A172 (cell line): ENCODE measurements around the gene AGO4. TPM values are rescaled to one million over a fixed set of nuclear protein-coding genes. Genes with fewer than 3 reads are reported as not detected.

Experiments
- DNase-seq: peaks from one replicate; pipeline ENCODE4 v3.0.0-alpha.2; 2015; ENCODE audit warnings: low spot score
- total RNA-seq: library from RNA; depleted of rRNA; stranded (reverse); fragments of >200 nt; shearing (Covaris generic); gene quantifications from 2 replicates; pipeline ENCODE4 v1.2.3, GENCODE V29; 2014; rRNA removed

The AGO4 gene
- total RNA-seq, 1 experiment from 2014 or later, result 7.3 TPM

DNA sequence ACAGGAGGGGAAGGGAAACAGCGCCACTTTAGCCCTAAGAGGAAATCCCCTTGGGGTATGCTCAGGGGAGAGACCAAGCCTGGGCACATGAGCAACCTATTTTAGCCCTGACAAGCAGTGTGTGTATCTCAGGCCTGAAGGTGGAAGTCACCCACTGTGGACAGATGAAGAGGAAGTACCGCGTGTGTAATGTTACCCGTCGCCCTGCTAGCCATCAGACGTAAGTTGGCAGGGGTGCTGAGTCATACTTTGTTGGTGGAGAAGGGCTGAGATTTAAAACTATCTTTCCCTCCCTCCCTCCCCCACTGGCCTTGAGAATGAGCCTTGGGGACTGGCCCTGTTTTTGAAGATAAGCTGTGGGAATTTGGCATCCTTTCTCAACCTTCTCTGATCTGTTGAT, 86.4 kb downstream of the AGO4 start:
- DNase-seq, result peak; percentile 51

DNA sequence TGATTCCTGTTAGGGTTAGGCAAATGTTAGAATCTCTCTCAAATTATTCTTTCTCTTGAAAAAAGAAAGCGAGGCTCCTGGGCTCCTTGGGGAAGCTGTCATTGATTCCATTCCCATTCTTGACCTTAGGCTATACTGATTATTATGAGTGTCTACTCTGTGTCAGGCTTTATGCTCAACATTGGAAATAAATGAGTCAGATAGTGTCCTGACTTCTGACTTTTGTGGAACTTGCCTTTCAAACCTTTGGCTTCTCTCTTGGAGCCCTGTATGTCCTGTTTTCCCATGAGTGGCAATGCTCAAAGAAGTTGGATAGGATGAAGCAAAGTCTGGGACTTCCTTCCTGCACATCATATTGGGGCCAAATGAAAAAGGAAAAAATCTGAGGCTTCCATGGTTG, 86.8 kb downstream of the AGO4 start:
- DNase-seq, result no peak

DNA sequence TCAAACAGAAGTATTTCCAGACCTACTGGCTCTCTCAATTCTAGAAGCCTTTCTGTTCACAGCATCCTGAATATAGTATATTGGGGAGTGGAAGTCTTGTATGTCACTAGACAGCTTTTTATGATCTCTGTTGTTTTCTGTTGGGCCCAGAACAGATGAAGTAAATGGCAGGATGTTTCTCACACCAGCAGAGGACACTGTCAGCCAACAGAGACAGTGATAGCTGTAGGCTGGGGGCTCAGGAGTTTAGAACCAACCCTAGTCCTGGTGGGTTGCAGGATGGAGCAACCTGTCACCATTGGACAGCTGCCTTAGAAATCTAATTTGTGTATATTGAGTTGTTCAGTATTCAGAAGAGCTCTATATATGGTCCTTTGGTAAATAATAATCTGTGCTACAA, 92.1 kb downstream of the AGO4 start:
- DNase-seq, result no peak

DNA sequence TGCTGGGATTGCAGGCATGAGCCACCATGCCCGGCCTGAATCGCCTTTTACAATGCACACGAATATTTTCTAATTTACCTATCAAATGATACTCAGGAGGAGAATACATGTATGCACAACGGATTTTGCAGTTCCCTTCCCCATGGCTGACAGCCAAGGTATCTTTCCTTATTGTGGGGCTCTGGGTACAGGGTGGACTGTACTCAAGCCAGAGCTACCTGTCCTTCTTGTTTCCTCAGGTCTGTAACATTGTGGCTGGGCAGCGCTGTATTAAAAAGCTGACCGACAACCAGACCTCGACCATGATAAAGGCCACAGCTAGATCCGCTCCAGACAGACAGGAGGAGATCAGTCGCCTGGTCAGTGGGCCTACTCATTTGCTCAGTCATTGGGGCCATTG, 93.4 kb downstream of the AGO4 start:
- no peak for DNase-seq

DNA sequence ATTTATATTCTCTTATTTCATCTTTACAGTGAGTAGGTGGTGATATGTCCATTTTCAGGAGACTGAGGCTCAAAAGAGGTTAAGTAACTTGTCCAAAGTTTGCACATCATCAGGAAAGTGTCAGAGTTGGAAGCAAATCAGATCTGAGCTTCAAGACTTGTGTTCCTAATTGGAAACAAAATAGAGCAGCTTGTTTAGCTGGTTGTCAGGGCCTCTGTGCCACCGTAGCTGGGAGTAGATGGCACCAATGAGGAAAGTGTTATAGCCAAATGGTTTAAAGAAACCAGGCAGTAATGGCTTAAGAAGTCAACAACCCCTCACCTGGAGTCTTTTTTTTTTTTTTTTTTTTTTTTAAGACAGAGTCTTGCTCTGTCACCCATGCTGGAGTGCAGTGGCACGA, 94.9 kb downstream of the AGO4 start:
- no peak for DNase-seq

Other genes with a start within 250 kb of the AGO4 start
- gene TFAP2E, start 234.7 kb upstream of the AGO4 start, total RNA-seq, result not detected in 2 replicates
- gene PSMB2, start 166.5 kb upstream of the AGO4 start, total RNA-seq, result 37.3 and 46.6 TPM in 2 replicates
- 14.4 and 17.6 TPM in 2 replicates for gene C1orf216, start 89.1 kb upstream of the AGO4 start, total RNA-seq
- gene CLSPN, start 38.0 kb upstream of the AGO4 start, total RNA-seq, result 13.5 and 18.2 TPM in 2 replicates
- 7.1 and 7.5 TPM in 2 replicates for gene AGO1, start 75.2 kb downstream of the AGO4 start, total RNA-seq
- gene AGO3, start 123.1 kb downstream of the AGO4 start, total RNA-seq, result 10.4 and 14.8 TPM in 2 replicates